Ectodermal cell (in vitro differentiated cells): Measurements from ENCODE around the gene UBA1.

Source experiments
- H3K27ac ChIP-seq: 2 replicates; pipeline ENCODE4 v1.7.0; 2013; ENCODE audit warnings: mild to moderate bottlenecking, low read depth, low read length; ENCODE audit not compliant: insufficient read depth, poor library complexity, severe bottlenecking
- H3K27me3 ChIP-seq: 2 replicates; pipeline ENCODE4 v1.7.0; 2013; ENCODE audit warnings: mild to moderate bottlenecking, low read length; ENCODE audit not compliant: insufficient read depth, control insufficient read depth, poor library complexity, severe bottlenecking
- H3K36me3 ChIP-seq: one replicate; pipeline ENCODE4 v1.7.0; 2013; ENCODE audit warnings: low read length; ENCODE audit not compliant: control insufficient read depth, insufficient read depth
- H3K4me1 ChIP-seq: one replicate; pipeline ENCODE4 v1.7.0; 2013; ENCODE audit warnings: low read length; ENCODE audit not compliant: control insufficient read depth, insufficient read depth
- H3K4me3 ChIP-seq: 2 replicates; pipeline ENCODE4 v1.7.0; 2013; ENCODE audit warnings: low read depth, low read length, control low read depth; ENCODE audit not compliant: insufficient read depth
- H3K9me3 ChIP-seq: 2 replicates; pipeline ENCODE4 v1.7.0; 2013; ENCODE audit warnings: mild to moderate bottlenecking, low read length, moderate library complexity; ENCODE audit not compliant: control insufficient read depth
- WGBS, 2 experiments: methylation state at CpG; one replicate each; pipeline ENCODE4 v1.1.7; 2013; ENCODE audit warnings: missing lambda C conversion rate in 2 of 2; 5-methylcytosine and 5-hydroxymethylcytosine counted together

Gene UBA1

GRCh38 chrX:47156611-47157520, 36.8 kb upstream of the UBA1 start:
- peaks cover 13% of the 10 kb centered on the region for H3K36me3 ChIP-seq
- WGBS, 2 experiments = 97% methylated on average over 26 of the region's 26 CpGs

GRCh38 chrX:47158131-47158530, 35.5 kb upstream of the UBA1 start:
- H3K27ac ChIP-seq = no peak overlapping the region
- no peaks in the 10 kb centered on the region for H3K27me3 ChIP-seq
- no peak overlapping the region for H3K4me3 ChIP-seq
- no peaks in the 10 kb centered on the region for H3K4me1 ChIP-seq
- no peaks in the 10 kb centered on the region for H3K9me3 ChIP-seq
- WGBS, 2 experiments = 95 to 98% methylated on average over 13 to 16 of the region's 16 CpGs
- peaks cover 13% of the 10 kb centered on the region for H3K36me3 ChIP-seq

More at GRCh38 chrX:47156611-47157520, 36.8 kb upstream of the UBA1 start:
- Histone ChIP-seq H3K9me3 (no peaks in the 10 kb centered on the region), H3K4me1 (no peaks in the 10 kb centered on the region), H3K27ac (no peak overlapping the region), H3K4me3 (no peak overlapping the region), H3K27me3 (no peaks in the 10 kb centered on the region)

- Histone ChIP-seq H3K9me3 (no peaks in the 10 kb centered on the region), H3K4me3 (no peak overlapping the region), H3K27ac (no peak overlapping the region), H3K36me3 (peaks cover 13% of the 10 kb centered on the region), H3K4me1 (no peaks in the 10 kb centered on the region), H3K27me3 (no peaks in the 10 kb centered on the region)
- 94 to 96% methylated on average over 4 to 5 of the region's 5 CpGs for WGBS, 2 experiments
Observed at GRCh38 chrX:47158781-47159180, 34.8 kb upstream of the UBA1 start.

- H3K4me3 ChIP-seq = no peak overlapping the region
- no peaks in the 10 kb centered on the region for H3K9me3 ChIP-seq
- no peak overlapping the region for H3K27ac ChIP-seq
- H3K4me1 ChIP-seq = no peaks in the 10 kb centered on the region
- H3K36me3 ChIP-seq = peaks cover 13% of the 10 kb centered on the region
- no peaks in the 10 kb centered on the region for H3K27me3 ChIP-seq
- WGBS, 2 experiments = 88 to 97% methylated on average over 3 to 4 of the region's 4 CpGs
Observed at GRCh38 chrX:47160781-47161180, 32.8 kb upstream of the UBA1 start.

GRCh38 chrX:47162927-47163583, 30.6 kb upstream of the UBA1 start:
- WGBS, 2 experiments = 96 to 97% methylated on average over 4 to 5 of the region's 5 CpGs
- H3K36me3 ChIP-seq = no peaks in the 10 kb centered on the region

GRCh38 chrX:47164420-47164819, 29.2 kb upstream of the UBA1 start:
- WGBS, 2 experiments = 93 to 97% methylated on average over 3 of the region's 3 CpGs
- Histone ChIP-seq H3K36me3 (no peaks in the 10 kb centered on the region), H3K27me3 (no peaks in the 10 kb centered on the region), H3K9me3 (no peaks in the 10 kb centered on the region), H3K27ac (no peak overlapping the region), H3K4me1 (no peaks in the 10 kb centered on the region), H3K4me3 (no peak overlapping the region)

More at GRCh38 chrX:47162927-47163583, 30.6 kb upstream of the UBA1 start:
- Histone ChIP-seq H3K4me1 (no peaks in the 10 kb centered on the region), H3K27me3 (no peaks in the 10 kb centered on the region), H3K4me3 (no peak overlapping the region), H3K9me3 (no peaks in the 10 kb centered on the region), H3K27ac (no peak overlapping the region)

GRCh38 chrX:47166126-47166525, 27.5 kb upstream of the UBA1 start:
- H3K27ac ChIP-seq = no peak overlapping the region
- no peaks in the 10 kb centered on the region for H3K36me3 ChIP-seq
- no peak overlapping the region for H3K4me3 ChIP-seq
- 99 to 100% methylated on average over 2 to 4 of the region's 5 CpGs for WGBS, 2 experiments
- no peaks in the 10 kb centered on the region for H3K4me1 ChIP-seq
- H3K9me3 ChIP-seq = no peaks in the 10 kb centered on the region
- H3K27me3 ChIP-seq = no peaks in the 10 kb centered on the region

- 90 to 93% methylated on average over 6 of the region's 6 CpGs for WGBS, 2 experiments
- no peaks in the 10 kb centered on the region for H3K27me3 ChIP-seq
- no peak overlapping the region for H3K4me3 ChIP-seq
- H3K4me1 ChIP-seq = no peaks in the 10 kb centered on the region
- H3K27ac ChIP-seq = no peak overlapping the region
- peaks cover 4% of the 10 kb centered on the region for H3K36me3 ChIP-seq
- no peaks in the 10 kb centered on the region for H3K9me3 ChIP-seq
Observed at GRCh38 chrX:47168495-47169073, 25.0 kb upstream of the UBA1 start.

GRCh38 chrX:47169273-47169672, 24.4 kb upstream of the UBA1 start:
- Histone ChIP-seq H3K27me3 (no peaks in the 10 kb centered on the region), H3K27ac (no peak overlapping the region)
- WGBS, 2 experiments = 94 to 97% methylated on average over 19 of the region's 19 CpGs

More at GRCh38 chrX:47169273-47169672, 24.4 kb upstream of the UBA1 start:
- Histone ChIP-seq H3K36me3 (peaks cover 4% of the 10 kb centered on the region), H3K4me1 (no peaks in the 10 kb centered on the region), H3K4me3 (no peak overlapping the region), H3K9me3 (no peaks in the 10 kb centered on the region)
